Stimulated activated CD4-positive, alpha-beta T cell treated with anti-CD3 and anti-CD28 coated beads, Interleukin-2, amount 100 ng/mL, for 48 hours (primary cell): Measurements from ENCODE around the gene FAM171A1.
"Not testable (repeated sequence)": the region's sequence is repeated elsewhere in the genome, so short reads cannot be mapped to it uniquely, and the experiment has no call there.

Source experiments
- DNase-seq, 2 donors: peaks; one replicate each; pipeline ENCODE4 v3.0.0-alpha.2; 2020

The FAM171A1 gene

DNA sequence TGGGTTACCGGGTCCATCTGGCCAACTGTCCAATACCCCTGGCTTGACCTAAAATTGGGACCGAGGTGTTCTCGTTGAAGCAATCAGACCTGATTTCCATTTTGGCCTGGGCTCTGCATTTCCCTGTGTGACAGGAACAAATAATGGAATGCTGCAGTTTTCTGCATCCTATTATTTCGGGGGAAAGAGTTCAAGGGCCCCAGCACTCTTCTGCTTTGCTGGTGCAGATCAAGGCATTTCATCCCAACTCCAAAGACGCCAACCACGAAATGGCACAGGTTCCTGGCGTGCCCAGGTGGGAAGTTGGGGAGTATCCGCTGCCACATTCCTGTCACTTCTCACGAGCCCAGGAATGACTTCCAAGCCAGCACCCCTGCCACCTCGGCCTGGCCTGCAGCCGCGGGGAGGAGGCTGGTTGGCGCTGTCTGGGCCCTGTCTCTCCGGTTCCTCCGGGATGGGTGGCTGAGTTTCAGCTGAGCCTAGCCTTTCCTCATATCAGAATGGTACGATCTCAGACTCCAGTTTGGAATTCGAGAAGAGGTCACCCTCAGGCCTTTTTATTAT lies 56.5 kb downstream of the FAM171A1 start:
- DNase-seq = no peak

DNA sequence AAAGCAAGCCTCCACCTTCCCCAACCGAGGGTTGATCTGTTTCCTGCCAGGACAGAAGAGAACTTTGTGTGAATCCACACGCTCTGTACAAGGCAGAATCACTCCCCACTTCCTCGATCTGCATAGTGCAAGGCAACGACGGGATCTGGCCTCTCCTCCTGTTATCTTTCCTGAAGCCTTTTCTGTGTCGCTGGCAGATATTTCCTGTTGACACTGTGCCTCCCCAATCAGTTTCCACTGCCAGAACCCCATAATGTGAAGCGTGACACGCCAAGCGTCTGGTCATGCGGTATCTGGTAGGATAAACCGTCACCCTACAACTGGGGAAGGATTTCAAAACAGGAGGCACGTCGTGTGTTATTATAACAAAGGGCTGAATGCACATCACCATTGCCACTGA lies 57.2 kb downstream of the FAM171A1 start:
- DNase-seq = no peak

DNA sequence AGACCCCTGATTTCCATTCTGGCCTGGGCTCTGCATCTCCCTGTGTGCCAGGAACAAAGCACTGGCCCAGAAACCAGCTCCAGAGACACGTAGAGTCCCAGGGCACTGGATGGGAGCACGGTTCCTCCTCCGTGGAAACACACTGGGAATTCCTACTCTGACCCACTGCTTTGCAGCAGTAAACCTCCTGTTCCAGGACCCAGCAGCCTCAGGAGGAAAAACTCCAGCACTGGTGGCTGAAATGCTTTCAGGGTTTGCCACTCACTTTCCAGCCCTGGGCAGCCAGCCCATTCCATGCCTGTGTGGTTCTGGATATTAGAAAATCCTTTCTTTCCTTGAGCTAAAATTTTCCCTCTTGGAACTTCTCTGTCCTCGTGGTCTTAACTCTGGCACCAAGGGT lies 58.0 kb downstream of the FAM171A1 start:
- no peak for DNase-seq

DNA sequence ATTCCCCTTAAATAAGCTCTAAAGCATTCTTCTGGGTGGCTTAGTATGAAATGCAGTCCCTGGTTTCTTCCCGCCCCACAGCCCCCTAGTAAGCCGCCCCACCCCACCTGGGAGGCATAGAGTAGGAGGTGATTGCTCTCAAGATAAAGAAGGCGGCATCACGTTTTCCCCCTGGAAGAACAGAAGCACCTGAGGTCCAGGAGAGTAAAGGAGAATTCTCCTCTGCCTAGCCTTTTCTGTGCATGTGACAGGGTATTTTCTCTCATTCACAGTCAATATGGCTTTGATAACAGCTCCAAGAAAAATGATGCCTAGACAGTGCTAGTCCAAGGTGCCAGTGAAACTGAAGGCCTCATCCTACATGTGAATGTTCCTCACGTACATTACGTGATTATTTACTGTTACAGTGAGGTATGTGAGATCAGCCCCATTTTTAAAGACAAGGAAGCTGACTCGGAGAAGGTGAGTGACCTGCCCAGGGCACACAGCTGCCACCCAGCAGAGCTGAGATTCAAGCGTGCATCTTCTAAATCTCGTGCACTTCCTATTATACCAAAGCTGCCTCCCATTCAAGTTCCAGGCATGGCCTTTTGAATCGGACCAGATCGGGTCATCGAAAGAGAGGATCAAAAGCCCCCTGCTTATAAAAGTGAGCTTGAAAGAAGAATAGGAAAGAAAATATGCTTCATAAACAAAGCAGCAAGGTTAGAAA lies 59.4 kb downstream of the FAM171A1 start:
- no peak for DNase-seq

DNA sequence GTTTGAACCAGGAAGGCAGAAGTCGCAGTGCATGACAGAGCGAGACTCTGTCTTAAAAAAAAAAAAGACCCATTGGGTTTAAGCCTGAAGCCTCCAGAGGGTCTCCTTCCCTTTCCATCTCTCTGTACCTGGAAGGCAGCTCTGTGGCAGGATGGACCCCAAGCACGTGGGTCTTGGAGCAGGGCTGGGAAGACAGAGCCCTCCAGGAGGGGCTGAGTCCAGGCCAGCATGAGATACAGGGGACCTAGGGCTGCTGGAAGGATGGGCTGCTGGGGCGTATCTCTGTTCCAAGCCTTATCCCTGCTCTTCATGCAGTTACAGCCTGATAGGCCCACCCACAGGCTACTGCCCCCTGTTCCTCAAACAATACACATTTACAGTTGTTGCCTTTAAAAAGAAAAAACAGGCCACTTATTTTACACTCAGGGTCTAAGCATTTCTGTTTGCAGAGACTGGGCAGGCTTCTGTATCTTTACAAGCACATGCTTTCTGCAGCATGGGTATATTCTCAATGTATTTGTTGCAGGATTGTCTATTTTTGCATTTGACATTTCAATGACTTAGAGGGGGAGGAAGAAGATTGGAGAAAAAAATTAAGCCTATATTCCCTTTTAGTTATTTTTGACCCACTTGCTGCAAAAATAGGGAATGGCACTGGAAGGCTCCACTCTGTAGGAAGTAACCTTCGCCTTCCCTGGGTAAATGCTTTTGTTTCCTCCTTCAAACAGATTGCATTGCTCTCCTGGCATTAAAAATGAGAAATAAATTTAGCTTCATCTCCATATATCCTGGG lies 60.1 kb downstream of the FAM171A1 start:
- DNase-seq = no peak

DNA sequence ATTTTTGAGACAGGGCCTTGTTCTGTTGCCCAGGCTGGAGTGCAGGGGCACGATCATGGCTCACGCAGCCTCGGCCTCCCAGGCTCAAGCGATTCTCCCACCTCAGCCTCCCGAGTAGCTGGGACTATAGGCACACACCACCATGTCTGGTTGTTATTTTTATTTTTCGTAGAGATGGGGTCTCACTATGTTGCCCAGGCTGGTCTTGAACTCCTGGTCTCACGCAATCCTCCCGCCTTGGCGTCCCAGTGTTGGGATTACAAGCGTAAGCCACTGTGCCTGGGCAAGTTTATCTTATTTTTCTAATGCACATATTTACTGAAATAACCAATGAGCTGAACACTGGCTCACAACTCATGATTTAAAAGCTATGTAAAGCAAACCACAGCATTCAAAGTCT lies 61.9 kb downstream of the FAM171A1 start:
- DNase-seq = no peak

DNA sequence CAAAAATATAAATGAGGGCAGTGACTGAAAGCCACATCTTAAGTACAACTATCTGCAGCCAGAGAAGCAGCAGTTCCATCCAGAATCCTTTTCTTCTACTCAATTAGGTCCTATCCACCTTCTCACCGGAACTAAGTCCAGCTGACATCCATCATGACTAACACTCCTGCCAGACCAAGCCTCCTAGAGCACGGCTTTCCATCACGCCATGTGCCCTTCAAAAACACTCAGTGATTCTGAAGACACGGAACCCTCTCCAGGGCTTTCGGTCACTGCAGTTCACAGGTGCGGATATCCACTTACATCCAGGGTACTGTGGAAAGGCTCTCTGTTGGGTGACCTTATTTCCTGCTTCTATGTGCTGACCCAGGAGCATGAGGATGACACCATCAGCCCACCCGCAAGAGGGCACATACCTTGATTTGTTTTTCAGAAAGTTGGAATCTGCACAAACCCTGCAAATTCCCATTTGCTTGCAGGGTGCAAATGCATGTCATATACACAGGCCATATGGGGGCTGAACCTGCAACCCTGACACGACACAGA lies 64.3 kb downstream of the FAM171A1 start:
- DNase-seq = no peak

DNA sequence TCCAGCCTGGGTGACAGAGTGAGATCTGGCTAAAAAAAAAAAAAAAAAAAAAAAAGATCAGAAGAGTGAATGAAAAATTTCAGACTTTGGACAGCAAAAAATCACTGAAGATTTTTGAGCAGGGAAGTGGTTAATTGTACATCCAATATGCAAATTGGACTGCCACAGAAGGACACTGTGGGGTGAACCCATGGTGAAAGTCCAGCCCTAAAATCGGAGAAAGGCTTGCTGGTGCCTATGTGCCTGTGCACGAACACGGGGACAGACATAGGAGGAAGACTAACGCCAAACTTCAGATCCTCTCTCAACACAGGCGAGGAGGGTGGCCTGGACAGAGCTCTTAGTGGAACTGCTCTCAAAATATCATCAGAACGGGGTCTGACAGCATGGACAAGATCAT lies 65.5 kb downstream of the FAM171A1 start:
- no peak for DNase-seq

DNA sequence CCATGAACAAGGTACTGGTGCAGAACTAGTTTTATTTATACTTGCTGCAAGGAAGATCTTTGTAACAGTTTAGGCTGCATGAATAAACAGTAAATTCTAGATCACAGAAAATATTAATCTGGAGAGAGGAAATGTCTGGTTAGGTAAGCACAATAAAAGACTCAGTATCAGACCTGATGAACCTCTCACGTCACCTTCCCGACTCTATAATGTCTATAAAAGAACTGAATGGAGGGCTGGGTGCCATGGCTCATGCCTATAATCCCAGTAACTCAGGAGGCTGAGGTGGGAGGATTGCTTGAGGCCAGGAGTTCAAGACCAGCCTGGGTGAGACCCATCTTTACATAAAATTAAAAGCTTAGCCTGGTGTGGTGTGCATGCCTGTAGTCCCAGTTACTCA lies 65.9 kb downstream of the FAM171A1 start:
- DNase-seq = no peak

DNA sequence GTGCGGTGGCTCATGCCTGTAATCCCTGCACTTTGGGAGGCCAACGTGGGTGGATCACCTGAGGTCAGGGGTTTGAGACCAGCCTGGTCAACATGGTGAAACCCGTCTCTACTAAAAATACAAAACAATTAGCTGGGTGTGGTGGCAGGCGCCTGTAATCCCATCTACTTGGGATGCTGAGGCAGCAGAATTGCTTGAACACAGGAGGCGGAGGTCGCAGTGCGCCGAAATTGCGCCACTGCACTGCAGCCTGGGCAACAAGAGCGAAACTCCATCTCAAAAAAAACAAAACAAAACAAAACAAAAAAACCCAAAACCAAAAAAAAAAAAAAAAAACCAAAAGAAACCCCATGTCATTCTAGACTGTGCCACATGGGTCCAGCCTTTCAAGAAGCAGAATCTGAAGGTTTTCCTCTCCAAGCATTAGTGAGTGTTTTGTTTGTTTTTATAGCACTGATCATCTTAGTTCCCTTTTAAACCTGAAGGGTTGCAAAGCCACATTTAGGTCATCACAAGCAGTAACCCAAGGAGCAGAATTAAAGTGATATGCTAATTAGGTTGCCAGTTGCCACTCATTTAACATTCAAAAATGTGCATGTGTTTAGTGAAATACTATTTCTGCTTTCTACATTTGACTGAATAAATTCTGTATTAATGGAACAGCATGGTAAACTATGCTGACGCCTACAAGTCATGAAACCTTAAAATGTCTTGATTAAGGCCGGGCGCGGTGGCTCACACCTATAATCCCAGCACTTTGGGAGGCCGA lies 68.7 kb downstream of the FAM171A1 start:
- not testable (repeated sequence) for DNase-seq

DNA sequence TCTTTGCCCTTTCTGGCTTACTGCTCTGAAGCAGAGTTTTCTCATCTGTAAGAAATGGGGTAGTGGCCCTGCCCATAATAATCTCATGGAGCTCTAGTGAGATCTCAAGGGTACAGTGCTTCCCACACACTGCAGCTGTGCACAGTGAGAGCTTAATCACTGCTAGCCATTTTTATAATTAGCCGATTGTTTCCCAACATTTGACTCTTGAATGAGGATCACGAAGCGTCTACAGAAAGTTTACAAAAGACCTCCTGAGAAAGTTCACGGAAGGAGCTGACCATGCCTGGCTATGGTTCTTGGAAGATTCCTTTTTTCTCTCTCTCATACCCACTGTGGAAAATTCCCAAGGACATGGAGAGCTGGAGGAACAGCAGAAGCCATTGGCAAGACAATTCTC lies 70.4 kb downstream of the FAM171A1 start:
- DNase-seq = no peak

DNA sequence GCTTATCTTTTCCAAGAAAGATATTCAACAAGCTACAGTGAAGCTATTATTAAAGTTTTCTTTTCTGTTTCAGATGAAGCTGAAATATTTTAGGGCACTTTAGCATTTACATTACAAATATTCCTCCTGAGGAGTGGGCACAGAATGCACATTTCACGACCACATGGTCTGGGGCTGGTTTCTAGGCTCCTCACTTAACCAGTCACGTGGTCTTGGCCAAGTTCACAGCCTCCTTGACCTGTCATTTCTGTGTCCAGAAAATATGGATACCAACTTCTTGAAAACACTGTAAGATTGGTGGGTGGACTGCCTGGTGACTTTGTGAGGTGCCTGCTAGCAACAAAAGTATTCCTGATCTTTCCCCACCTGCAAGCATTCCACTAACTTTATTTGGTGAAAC lies 70.9 kb downstream of the FAM171A1 start:
- DNase-seq = no peak

DNA sequence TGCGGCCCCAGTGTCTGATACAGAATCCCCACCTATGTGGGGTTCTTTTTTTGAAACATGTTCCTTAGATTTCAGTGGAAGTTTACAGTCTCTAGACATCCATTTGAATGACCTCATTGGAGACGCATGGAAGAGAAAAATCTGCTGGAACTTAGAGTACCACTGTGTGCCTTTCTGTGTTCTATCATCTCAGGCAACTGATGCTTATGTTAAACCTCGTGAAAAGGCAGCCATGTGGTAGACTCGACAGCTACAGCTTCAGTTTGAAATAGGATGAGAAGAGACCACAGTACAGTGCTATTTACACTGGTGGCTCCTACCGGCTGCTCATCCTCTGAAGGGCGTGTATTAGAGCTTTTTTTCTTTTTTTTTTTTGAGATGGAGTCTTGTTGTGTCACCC lies 74.4 kb downstream of the FAM171A1 start:
- DNase-seq = no peak

DNA sequence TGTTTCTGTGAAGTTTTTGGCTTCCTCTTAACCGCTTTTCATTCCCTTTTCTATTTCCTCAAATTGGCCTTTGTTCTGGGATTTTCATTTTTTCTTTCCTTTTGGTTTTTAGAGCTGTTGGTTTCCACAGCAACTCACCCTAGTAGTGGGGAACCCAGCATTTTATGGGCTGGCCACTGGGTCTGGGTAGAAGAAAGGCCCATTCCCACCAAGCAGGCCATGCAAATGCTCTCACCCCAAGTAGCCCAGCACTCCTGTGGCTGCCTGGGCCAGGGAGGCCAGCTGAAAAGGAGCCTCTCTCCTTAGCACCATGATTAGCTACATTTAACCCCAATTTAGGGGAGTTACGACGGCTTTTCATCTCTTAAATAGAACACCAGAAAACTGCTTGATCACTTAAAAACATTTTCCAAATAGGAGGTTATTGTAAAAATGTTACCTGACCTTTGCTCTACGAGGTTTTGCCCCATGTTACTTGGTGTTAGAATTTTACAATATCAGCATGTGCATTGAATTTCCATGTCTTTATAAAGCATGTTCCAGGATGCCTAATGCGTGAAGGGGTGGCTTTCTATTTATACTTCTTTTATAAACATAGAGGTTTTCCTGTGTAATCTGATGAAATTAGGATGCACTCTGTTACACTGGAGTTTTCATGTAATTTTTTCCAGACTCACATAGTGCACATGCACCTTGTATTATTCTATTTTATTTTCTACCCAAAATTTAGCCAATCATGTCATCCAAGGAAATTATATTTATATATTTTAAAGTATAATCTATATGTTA lies 75.4 kb downstream of the FAM171A1 start:
- no peak for DNase-seq

DNA sequence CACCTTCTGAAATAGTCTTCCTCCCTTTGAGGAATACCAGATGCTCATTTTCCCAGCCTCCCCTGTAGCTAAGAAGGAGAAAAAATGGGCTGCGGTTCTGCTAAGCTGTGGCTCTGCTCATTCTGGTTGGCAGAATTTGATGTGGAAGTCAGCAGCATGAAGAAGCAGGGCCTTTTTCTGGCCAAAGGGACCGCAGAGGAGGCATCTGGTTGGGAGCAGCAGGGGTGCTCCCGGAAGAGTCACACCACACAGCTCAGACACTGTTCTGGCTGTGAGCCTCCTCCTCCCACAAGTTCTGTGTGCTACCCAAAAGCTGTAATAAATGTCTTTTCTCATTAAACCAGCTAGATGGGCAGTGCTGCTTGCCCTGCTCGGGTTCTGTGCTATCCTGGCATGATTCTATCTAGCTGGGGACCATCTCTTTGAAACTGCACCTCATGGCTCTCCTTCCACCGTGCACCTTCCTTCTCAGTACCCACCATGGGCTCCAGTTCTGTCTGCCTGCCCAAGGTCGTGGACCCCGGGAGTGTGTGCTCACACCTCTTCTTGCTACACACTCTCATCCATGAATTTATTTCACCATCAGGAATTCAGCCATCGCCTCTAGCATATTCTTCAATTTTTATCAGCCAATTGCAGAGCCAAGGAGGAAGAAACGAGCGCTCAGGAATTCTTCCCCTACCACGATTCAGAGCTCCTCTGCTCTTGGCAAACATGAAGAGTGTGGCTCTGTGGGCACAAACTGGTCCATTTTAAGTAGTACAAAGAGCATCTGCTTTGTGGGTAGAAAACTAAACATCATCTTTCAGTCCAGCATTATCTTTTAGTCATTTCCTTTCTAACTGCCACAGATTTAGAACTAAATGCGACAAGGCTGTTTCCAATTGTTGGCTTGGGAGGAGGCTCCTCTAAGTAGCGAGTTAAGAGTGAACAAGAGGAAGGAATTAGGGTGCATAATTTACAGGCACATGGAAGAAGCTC lies 76.9 kb downstream of the FAM171A1 start:
- no peak for DNase-seq

DNA sequence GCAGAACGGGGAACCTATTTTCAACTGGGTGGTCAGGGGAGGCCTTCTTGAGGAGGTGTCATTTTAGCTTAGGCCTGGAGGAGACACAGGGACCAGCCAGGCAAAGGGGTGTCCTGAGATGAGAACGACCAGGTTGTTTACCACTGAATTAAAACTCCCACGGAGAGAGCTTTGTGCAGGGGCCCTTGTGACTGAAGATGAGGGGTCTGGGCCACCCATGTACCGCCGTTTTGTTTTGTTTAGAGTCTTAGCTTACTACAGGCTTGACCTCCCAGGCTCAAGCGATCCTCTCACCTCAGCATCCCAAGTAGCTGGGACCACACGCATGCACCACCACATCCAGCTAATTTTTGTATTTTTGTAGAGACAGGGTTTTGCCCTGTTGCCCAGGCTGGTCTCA lies 80.4 kb downstream of the FAM171A1 start:
- DNase-seq = no peak

DNA sequence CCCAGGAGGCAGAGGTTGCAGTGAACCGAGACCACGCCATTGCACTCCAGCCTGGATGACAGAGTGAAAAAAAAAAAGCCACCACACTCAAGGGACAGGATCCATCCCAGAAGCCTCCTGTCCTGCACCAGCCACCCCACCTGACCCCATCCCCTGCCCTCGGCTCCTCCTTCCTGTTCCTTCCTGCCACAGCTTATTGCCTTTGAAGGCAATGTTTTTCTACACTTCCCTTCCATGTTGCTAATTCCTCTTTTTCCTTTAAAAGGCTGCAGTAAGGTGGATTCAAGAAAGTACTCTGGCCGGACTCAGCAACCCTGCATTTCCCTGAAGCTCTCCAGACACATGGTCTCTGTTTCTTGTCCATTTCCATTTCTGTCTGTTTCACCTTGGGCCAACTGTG lies 80.9 kb downstream of the FAM171A1 start:
- no peak for DNase-seq

DNA sequence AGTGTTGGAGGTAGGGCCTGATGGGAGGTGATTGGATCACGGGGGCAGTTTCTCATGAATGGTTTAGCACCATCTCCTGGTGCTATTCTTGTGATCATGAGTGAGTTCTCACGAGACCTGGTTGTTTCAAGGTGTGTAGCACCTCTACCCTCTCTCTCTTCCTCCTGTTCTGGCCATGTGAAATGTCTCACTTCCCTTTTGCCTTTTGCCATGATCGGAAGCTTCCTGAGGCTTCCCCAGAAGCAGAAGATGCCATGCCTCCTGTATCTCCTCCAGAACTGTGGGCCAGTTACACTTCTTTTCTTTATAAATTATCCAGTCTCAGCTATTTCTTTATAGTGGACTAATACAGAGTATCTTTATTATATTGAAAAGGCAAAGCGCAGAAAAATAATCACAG lies 90.1 kb downstream of the FAM171A1 start:
- DNase-seq = no peak

DNA sequence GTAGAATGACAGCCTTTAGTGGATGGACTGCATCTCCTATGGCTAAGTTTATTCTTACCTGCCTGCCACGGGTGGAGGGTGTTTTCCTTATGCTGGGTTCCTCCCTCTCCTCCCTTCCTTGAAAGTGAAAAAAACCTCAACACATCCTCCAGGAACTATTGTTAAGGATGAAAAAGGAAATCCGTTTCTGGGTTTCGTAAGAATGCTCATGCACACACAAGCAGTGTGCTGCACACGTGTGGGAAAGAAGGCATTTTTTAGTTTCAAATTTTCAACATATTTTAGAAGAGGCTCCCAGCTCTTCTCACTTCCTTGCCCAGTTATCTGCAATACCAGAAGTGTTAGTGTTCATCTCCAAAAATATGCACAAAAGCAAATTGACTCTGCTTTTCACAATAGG lies 90.6 kb downstream of the FAM171A1 start:
- DNase-seq = no peak

DNA sequence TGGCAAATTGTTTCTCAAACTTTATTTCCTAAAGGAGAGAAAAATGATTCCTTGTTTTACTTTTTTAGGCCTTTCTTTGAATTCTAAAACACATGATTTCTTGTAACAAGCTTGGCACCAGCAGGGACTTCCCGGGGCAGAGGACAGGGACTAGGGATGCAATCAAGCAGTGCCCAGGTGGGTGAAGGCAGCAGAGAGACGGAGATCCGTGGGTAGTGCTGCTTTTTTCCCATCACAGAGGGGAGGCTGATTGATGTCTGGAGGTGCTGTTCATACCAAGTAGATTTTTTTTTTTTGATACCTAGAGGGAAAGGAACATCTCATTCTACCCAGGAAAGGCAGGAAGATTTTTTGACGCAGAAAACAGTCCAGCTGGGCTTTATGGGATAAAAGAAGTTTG lies 91.9 kb downstream of the FAM171A1 start:
- no peak for DNase-seq

DNA sequence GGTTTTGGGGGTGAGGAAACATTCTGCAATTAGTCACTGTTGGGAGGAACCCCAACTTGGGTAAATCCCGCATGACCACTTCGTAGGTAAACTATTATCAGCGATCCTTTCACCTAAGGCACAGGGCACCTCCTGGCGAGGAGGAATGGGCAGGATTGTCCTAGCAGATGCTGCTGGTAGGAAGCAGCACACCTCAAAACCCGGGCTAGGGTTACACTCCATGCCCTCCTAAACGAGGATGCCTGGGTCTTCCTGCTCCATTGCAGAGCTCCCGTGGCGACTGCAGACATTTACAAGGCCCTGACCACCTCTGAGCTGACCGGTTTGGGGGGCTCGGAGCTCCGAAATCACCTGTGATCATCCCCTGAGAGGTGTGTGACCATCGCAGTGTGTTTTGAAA lies 92.3 kb downstream of the FAM171A1 start:
- no peak for DNase-seq
